Activated CD8-positive, alpha-beta memory T cell treated with anti-CD3 and anti-CD28 coated beads, Interleukin-2, amount 50 U/mL, for 24 hours (primary cell): ENCODE data around the gene TANC1.

Experiments
- DNase-seq: peaks from one replicate; pipeline ENCODE4 v3.0.0-alpha.2; 2020; ENCODE audit errors: extremely low read depth

TANC1 gene

DNA sequence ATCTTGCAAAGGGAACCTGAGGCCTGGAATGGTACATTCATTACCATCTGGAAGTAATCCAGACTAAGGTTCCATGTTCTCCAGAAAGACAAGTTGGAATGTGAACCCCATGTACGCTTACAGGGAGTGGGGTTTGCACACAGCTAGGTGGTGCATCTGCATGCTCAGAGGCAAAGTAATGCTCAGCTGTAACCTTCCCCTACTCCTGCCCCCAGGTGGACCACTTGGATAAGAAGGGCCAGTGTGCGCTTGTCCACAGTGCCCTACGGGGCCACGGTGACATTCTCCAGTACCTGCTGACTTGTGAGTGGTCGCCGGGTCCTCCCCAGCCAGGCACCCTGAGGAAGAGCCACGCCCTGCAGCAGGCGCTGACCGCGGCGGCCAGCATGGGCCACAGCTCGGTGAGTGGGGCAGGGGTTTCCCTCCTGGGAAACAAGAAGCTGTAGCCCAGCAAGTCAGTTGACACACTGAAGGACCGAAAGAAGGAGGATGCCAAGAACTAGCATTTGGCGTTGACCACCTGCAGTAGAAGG, 228.0 kb downstream of the TANC1 start:
- no peak for DNase-seq

DNA sequence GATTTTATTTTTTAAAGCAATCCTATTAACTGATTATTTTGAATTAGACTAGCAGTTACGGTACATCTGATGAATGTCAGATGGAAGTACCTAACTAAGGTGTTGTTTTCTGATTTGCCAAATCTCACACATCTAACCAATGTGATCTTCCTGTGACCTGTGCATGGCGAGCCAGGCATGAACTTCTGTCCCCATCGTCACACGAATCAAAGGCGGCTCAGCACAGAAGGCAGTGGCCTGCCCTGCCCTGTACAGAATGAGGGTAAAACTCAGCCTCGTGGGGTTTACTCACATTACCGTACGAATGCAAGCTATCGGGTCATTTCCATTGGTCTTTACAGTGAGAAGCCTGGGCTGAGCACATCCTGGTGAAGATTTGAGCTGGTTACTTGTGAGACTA, 230.8 kb downstream of the TANC1 start:
- no peak for DNase-seq

DNA sequence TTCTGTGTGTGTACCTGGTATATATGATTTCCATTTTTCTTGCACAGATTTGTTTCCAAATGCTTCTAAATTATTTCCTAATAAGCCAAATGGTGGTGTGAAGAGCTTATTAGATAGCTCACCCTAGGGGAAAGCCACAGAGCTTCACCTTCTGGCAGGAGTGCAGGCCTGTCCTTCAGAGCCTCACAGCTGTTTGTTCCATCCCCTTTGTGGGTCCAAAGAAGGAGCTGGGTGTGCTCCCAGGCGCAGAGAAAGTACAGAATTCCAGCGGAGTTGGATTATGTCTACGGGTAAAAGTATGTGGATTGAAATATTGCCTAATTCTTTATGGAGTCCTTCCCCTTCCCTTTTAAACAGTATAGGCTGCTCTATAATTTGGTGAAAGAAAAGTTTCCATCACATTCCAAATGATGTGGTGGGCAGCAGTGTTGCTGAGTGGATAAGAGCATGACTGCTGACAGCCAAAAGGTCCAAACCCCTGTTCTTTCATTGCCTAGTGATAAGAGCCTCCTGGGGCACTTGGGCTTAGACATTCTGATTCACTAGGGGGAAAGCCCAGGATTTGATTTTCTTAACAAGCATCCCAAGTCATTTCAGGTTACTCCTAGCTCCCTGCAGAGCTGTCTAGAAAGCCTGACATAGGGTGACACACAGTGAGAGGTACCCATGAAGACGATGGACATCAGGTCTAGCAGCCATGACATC, 231.5 kb downstream of the TANC1 start:
- DNase-seq, result no peak

DNA sequence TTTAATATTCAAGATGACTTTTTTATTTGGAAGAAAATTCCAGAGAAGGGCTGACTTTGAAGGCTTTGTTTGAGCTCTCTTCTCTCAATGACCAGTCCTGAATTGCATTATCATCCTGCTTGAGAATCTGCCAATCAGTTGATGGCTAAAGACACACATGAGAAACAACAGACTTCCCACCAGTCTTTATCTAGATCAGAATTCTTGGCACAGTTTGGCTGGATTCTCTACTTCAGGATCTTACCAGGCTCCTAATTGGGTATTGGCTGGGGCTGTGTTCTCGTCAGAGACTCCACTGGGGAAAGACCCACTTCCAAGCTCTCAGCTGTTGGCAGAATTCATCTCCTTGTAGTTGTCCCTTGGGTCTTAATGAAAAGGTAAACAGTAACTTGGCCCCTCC, 232.1 kb downstream of the TANC1 start:
- DNase-seq, result no peak

DNA sequence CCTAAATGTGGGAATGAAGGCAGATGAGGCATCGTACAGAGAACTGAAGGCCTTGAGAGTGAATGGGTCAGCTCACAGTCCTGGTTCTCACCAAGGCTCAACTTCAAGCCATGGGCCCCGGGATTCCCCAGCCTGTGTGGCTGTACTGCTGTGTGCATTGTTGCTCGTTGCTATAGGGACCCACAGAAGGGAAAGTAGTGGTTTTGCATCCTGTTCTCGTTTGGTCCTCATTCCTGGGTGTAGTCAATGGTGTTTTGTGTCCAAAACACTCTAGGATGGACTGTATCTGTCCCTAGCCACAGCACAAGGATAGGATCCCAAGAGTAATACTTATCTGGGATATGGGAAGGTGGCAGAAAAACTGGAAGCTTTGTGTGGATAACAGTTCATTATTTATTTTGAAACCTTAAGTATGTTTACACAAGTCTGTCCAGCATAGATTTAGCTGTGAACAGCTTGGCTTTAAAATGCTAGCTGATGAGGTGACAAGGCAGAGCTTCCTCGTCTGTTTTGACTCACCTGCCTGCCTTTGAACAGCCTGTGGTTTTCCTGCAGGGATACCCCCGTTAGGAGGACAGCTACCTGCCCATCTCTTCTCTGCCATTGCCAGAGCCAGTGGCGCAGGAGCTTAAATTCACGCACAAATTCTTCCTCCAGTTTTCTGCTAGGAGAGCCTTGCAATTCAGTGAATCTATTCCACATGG, 233.1 kb downstream of the TANC1 start:
- no peak for DNase-seq

DNA sequence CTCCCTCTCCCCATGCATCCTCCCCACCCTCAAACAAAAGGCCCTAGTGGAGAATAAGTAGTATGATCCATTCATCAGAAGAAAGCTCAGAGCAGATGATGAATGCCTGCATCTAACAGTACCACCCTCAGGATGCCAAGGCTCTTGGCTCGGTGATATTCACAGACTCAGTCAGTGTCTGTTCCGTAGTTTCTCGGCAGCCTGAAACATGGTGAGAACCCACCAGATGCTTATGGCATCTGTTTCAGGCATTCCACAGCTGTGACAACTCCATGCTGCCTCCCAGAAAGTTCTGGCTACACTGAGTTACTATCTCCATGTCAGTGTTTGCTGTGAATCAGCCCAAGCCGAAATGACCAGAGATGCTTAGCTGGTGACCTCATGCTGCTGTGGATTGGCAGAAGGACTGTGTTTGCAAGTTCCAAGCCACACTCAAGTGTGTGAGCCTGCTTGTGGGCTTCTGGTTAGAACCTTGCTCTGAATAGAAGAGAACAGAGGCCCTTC, 234.2 kb downstream of the TANC1 start:
- no peak for DNase-seq

DNA sequence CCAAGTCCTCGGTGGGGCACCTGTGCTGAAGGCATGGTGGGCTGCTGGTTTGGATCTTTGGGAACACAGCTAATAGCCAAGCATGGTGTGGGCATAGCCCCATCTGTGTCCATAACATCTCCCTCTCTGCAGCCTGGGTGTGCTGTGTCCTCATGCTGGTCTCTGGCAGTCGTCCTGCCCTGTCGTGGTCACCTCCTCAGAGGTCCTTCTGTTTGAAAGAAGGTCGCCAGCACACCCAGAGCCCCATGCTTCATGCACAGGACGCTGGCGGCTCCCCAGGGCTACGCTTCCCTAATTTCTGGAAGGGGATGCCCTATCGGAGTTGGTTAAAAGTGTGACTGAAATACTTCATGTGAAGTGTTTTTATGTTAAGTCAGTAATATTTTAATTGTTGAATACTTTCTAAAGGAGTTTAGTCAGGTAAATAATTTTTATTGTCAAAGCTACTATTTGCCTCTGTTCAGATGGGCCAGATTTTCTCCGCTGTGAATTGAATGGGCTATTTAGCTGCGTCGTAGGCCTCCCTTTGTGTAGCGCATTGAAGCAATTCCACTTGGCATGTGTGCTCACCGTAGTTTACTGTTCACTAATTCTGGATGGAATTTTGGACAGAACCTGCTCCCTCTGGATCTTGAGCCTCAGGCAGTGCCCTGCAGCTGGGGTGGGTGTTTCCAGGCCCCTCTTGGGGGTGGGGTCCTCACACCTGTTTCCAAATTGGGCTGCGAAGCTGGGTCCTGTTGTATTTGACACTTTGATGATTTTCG, 236.1 kb downstream of the TANC1 start:
- DNase-seq, result no peak

DNA sequence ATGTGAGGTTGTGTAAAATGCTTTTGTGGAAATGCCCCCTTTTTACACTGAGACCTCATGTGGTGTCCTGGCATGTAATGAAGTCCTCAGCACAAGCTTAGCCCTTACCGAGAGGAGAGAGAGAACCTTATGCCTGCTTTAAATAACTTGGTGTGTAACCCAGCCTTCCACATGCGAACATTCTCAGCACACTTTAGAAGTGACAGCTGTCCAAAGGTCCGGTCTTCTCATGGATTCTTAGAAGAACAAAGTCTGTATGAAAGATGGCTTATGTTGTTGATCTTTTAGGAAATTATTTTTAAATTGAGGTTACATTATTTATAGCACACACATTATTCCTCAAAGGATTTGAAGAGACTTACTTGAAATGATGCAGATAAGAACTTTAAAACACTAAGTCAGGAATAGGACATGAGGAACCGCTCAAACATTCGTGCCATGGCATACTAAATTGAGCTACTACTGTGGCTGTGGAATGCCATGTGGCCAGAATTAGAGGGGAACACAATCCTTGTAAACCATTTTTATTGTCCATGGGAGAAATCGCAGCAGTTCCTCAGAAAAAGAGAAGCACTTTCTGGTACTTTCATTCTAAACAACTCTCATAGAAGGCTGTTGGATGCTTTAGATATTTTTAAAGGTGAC, 238.4 kb downstream of the TANC1 start:
- DNase-seq, result no peak

DNA sequence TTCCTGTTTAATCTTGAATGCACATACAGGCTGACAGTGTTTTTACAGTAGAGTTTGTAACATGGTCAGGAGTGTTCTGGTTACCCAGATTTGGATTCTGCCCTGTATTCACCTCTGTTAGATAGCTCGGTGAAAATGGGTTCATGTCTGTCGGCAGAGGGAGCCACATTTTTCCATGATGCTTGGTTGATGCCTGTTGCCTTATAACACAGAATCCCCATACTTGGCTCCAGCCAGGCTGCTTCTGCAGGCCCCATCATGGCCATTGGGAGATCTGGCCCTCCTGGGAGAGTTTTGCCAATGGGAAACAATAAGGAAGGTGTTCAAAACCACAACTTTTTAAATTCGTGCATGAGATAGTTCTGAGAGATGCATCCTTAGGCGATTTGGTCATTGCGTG, 240.0 kb downstream of the TANC1 start:
- DNase-seq, result no peak

DNA sequence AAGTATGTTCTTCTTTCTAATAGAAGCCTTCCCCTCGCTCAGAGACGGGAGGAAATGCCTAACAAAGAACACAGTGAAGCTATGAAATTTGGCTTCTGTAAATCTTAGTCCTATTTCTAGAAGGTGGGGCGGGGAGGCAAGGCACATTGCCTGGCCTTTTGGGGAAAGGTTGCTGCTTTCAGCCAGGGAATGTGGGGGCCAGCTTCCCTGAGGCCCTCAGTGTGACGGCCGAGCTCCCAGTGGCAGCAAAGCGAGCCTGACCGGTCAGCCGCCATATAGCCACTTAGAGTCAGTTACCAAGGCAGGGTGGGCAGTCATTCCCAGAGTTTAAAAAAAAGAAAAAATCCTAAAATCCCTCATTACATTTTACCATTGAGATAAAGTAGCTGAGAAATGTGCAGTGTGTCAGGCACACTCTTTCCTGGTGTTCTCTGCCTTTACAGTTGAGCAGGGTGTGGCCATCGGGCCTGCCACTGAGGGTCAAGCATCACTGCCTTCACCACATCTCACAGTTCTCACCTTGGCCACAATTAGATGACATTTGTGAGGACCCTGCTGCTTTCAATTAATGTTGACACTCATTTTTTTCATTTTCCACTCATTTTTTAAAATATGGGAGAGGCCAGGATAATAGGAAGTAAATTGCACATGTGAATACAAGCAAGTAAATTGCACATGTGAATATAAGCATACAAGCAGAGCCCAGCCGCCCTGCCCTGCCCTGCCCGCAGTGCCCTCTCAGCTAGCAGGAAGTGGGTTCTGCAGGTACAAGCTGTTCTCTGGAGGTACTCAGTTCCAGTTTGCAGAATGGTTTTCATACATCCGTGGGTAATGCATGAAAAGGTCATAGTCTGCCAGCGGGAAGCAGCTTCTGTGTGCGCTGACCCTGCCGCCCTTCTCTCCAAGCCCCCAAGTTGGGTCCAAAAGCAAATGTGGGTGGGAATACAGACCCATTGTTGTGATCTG, 241.2 kb downstream of the TANC1 start:
- DNase-seq, result no peak

DNA sequence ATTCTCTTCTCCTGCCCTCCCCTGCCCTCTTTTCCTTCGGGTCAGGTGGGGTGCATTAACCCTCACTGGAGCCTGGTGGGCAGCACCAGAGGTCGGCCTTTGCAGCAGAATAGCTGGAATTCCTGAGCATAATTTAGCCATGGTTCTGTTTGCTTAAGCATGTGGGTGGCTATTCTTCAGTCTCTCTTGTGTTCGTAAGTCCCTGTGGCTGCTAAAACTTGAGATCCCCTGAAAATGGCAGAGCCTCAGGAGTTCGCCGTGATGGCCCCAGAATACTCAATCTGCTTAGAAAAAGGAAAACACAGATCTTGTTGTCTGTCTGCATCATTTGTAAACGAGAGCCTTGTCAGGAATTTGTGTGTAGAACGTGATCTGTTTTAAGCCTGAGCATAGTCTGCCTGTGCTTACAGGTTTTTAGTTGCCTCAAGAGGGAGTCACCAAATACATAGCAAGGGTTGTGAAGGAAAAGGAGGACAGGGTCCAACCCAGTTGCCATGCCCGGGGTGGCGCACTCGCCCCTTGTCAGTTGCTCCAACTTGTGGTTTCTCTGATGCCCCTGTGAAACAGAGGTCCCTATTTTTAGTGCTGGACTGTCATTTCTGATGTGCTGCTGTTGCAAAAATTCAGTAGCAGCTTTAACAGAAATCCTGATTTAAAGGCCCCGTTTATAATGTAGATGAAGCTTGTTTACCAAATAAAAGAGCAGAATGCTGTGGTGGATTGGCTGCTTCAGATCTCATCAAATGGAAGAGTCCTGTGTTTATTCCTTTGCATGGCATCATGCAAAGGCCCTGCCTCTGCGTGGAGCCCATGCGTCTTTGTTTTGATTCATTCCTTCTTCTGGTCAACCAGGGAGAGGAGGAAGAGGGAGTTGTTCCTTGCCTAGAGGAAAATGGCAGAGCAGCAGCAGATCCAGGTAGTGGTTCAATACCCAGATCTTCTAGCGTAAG, 243.3 kb downstream of the TANC1 start:
- DNase-seq, result no peak

DNA sequence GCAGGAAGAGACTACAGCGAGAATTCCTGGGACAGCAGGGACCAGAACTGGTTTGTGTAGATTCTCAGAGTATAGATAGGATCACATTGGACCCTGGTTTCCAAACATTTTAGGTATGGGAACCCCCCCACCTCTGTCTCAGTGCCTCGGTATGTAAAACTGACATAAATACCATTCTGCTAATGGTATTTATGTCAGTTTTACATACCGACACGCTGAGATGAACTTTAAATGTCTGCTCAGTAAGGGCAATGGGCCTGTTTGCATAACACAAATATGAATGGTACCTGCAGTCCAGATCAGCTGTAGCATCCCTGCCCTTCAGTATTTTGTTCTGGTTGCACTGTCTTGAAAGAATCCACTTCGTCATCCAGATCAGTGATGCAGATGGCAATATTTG, 244.9 kb downstream of the TANC1 start:
- no peak for DNase-seq

DNA sequence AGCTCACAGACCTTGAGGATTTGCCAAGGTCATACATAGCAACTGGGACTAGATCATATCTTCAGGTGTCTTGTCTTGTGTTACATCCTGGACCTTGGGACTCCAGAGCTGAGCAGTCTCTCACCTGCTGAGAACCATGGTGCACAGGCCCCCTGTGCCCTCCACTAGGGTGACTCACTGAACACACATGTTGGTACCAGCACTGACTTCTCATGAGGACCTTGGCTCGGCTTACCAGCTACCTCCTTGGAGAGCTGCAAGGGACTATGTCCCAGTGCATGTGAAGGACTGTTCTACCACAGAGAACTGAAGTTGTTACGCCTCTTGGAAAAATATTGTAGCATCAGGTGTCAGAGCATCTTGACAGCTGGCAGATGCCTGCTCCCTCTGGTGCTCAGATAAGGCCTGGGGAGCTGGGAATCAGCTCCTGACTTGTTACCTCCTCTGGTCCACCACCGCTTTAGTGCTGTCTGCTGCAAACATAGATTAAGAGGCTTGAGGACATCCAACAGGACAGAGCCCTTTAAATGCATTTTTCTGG, 246.0 kb downstream of the TANC1 start:
- DNase-seq, result no peak

DNA sequence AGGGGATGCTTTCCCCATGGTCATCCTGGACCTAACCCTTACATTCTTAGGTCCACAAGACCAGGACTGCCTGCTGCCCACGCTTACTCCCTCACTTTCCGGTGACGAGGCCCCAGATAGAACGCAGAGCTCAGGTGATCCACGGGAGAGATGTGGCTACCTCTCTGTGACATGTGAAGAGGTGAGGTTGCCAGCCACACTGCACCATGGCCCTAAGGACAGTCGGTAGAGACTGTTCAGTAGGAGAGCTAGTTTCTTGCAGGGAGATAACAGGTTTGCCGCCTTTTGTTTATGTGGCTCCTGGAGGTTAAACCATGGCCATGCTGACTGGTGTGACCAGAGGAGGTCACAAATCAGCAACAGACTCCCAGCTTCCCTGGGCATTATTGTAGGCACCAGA, 246.7 kb downstream of the TANC1 start:
- DNase-seq, result no peak

DNA sequence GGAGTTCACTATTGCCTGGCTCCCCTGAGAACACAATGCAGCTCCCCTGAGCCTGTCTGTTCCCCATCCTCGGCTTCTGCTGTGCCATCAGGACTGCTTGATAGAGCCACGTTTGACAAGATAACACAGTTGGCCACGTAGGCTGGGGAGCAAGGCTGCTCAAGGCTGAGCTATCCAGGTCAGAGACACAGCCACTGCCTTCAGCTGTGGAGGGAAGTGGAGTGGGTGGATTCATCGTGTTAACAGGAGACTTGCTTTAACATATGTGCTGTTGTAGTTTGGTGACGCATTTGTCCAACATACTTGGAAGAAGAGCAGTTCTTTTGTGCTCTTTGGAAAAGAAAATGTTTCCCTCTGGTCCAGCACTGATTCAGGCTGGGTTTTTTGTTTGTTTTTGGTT, 249.2 kb downstream of the TANC1 start:
- DNase-seq, result no peak

DNA sequence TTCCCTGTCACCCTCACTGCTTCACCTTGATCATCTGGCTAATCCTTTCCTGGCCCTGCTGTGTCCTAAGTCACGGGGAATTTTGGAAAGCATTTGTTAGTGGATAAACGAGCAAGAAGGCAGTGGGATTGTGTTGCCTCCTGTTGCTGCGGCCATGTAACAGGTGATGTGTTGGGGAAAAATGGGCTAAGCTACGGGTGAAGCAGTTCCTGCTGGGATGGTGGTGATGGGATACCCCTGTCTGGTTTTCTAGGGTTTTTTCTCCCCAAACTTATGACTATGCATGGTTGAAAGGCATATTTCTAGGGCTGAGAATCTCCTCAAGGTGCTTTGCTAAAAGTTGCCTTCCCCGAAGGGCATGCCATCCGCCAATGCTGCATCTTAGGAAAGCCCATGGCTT, 249.9 kb downstream of the TANC1 start:
- no peak for DNase-seq

DNA sequence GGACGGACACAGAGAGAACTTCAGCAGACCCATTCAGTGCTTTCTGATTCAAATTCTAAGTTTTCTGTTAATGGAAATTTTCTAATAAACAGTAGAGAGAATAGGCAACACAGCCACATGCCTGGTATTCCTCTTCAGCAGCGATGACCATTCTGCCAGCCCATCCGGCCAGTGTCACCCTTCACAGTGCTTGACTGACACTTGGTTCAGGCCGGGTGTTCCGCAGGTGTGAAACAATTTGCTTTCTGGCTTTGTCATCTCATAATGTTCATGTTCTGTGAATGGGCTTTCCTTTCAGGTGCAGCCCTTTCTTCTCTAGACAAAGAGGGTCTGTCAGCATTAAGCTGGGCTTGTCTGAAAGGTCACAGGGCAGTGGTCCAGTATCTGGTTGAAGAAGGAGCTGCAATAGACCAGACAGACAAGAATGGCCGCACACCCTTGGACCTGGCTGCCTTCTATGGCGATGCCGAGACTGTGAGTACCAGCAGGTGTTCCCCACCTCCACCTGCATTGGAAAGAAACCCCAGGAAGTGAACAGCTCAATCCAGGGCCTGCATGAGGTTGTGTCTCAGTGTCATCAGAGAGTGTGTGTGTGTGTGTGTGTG, 251.1 kb downstream of the TANC1 start:
- DNase-seq, result no peak

DNA sequence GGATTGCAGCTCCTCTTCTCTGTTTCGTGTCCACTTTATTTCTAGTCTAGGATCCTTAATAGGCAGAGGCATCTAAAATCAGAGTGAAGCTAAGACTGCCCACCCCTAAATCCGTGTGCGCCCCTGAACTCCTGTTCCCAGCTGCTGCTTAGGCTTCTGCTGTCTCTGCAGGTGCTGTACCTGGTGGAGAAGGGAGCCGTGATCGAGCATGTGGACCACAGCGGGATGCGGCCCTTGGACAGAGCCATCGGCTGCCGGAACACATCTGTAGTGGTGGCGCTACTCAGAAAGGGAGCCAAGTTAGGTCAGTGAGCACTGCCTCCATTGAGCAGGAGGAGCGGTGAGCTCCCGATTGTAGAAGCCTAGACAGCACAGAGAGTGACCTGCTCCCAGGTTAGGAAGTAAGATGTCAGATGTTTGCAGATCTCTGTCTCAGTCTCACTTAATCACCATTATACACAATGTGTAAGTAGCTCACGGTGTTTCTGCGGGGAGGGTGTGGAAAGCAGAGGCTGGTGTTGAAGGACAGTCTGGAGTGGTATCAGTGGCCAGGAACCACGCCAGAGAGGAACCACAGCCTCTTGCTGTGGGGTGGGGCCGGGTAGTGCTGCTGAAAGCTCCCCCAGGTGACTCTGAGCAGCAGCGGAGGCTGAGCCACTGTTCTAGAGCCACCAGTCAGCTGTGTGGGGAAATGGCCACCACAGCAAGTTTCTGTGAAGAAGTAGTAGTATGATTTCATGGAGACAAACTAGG, 255.8 kb downstream of the TANC1 start:
- no peak for DNase-seq
